Skeletal muscle tissue (tissue), 4 donors: ENCODE results near the gene TSACC. TPM values are rescaled to one million over a fixed set of nuclear protein-coding genes. Genes with fewer than 3 reads are reported as not detected.
"Not testable (repeated sequence)": the region's sequence is repeated elsewhere in the genome, so short reads cannot be mapped to it uniquely, and the experiment has no call there.

Source experiments
- H3K27ac ChIP-seq: one replicate; pipeline ENCODE4 v1.7.0; 2013; ENCODE audit warnings: mild to moderate bottlenecking, low read depth, low read length, inconsistent platforms
- H3K27me3 ChIP-seq, 3 donors: one replicate each; pipeline ENCODE4 v1.7.0; 2013; ENCODE audit warnings: low read length in 3 of 3; ENCODE audit not compliant: control insufficient read depth in 3 of 3, insufficient read depth in 3 of 3
- H3K36me3 ChIP-seq, 3 donors: one replicate each; pipeline ENCODE4 v1.7.0; 2013; ENCODE audit warnings: low read length in 3 of 3; ENCODE audit not compliant: control insufficient read depth in 3 of 3, insufficient read depth in 3 of 3
- H3K4me1 ChIP-seq, 3 donors: one replicate each; pipeline ENCODE4 v1.7.0; 2013; ENCODE audit warnings: low read length in 3 of 3, mild to moderate bottlenecking in 3 of 3; ENCODE audit not compliant: control insufficient read depth in 3 of 3, insufficient read depth in 3 of 3
- H3K4me3 ChIP-seq, 3 donors: one replicate each; pipeline ENCODE4 v1.7.0; 2013; ENCODE audit warnings: low read length in 3 of 3
- H3K9ac ChIP-seq, 3 donors: one replicate each; pipeline ENCODE4 v1.7.0; 2013; ENCODE audit warnings: low read length in 3 of 3, mild to moderate bottlenecking in 3 of 3, moderate library complexity in 2 of 3, low read depth in 1 of 3
- H3K9me3 ChIP-seq, 3 donors: one replicate each; pipeline ENCODE4 v1.7.0; 2013; ENCODE audit warnings: low read length in 3 of 3; ENCODE audit not compliant: control insufficient read depth in 3 of 3
- total RNA-seq: library from RNA; depleted of rRNA; stranded (reverse); fragments of >200 nt; gene quantifications from one replicate; pipeline ENCODE4 v1.2.3, GENCODE V29; 2014
- donor health status: Osteomylitis.

TSACC gene
- total RNA-seq, 1 donor from 2014 or later, result 2.1 TPM

- Histone ChIP-seq H3K9ac (no peak overlapping the region), H3K27ac (no peak overlapping the region), H3K36me3 (no peaks in the 10 kb centered on the region), H3K9me3 (no peaks in the 10 kb centered on the region), H3K4me3 (no peak overlapping the region), H3K4me1 (peaks cover 0 to 4% (median 4%) of the 10 kb centered on the region in 3 donors), H3K27me3 (peaks cover 26 to 34% (median 29%) of the 10 kb centered on the region in 3 donors)
These were observed 21.6 kb downstream of the TSACC start for GRCh38 chr1:156359973-156360372.

GRCh38 chr1:156360534-156360933 lies 22.2 kb downstream of the TSACC start:
- H3K27me3 ChIP-seq, result peaks cover 26 to 37% (median 35%) of the 10 kb centered on the region in 3 donors
- no peaks in the 10 kb centered on the region for H3K9me3 ChIP-seq
- no peaks in the 10 kb centered on the region for H3K36me3 ChIP-seq
- H3K4me3 ChIP-seq, result no peak overlapping the region
- no peak overlapping the region for H3K9ac ChIP-seq
- peaks cover 0 to 4% (median 4%) of the 10 kb centered on the region in 3 donors for H3K4me1 ChIP-seq
- no peak overlapping the region for H3K27ac ChIP-seq

- Histone ChIP-seq H3K9me3 (no peaks in the 10 kb centered on the region), H3K4me3 (no peak overlapping the region), H3K36me3 (no peaks in the 10 kb centered on the region), H3K9ac (no peak overlapping the region), H3K4me1 (peaks cover 7 to 11% (median 8%) of the 10 kb centered on the region in 3 donors), H3K27ac (no peak overlapping the region), H3K27me3 (peaks cover 24 to 41% (median 34%) of the 10 kb centered on the region in 3 donors)
These were observed 27.4 kb downstream of the TSACC start for GRCh38 chr1:156365754-156366153.

GRCh38 chr1:156366378-156367166 lies 28.2 kb downstream of the TSACC start:
- Histone ChIP-seq H3K27ac (no peak overlapping the region), H3K4me1 (peaks cover 7 to 11% (median 8%) of the 10 kb centered on the region in 3 donors), H3K27me3 (peaks cover 27 to 43% (median 34%) of the 10 kb centered on the region in 3 donors), H3K9me3 (no peaks in the 10 kb centered on the region), H3K4me3 (no peak overlapping the region), H3K9ac (no peak overlapping the region), H3K36me3 (no peaks in the 10 kb centered on the region)

- Histone ChIP-seq H3K36me3 (no peaks in the 10 kb centered on the region), H3K4me1 (peaks cover 7 to 11% (median 8%) of the 10 kb centered on the region in 3 donors)
These were observed 29.2 kb downstream of the TSACC start for GRCh38 chr1:156367383-156368156.

GRCh38 chr1:156368157-156368658 lies 29.9 kb downstream of the TSACC start:
- H3K4me1 ChIP-seq, result peaks cover 7 to 11% (median 8%) of the 10 kb centered on the region in 3 donors
- no peaks in the 10 kb centered on the region for H3K9me3 ChIP-seq
- no peak overlapping the region for H3K27ac ChIP-seq
- H3K27me3 ChIP-seq, result peaks cover 27 to 54% (median 34%) of the 10 kb centered on the region in 3 donors
- no peaks in the 10 kb centered on the region for H3K36me3 ChIP-seq
- no peak overlapping the region for H3K9ac ChIP-seq
- H3K4me3 ChIP-seq, result no peak overlapping the region

More at GRCh38 chr1:156367383-156368156, 29.2 kb downstream of the TSACC start:
- Histone ChIP-seq H3K27me3 (peaks cover 27 to 49% (median 34%) of the 10 kb centered on the region in 3 donors), H3K27ac (no peak overlapping the region), H3K9ac (no peak overlapping the region), H3K9me3 (no peaks in the 10 kb centered on the region), H3K4me3 (no peak overlapping the region)

GRCh38 chr1:156368889-156369684 lies 30.8 kb downstream of the TSACC start, which contains the start of gene RHBG:
Gene RHBG (plus strand): TSS chr1:156369211. CDS start chr1:156369250, 39 bp downstream.
- peak within 1 kb of the TSS; percentile 23 to 55 (median 54) for H3K4me3 ChIP-seq
- H3K27me3 ChIP-seq, result peaks cover 25 to 51% (median 28%) of the 10 kb centered on the region in 3 donors
- H3K9ac ChIP-seq, result peak within 1 kb of the TSS in 1 of 3 donors; percentile 69
- no peaks in the 10 kb centered on the region for H3K9me3 ChIP-seq
- no peaks in the 10 kb centered on the region for H3K36me3 ChIP-seq
- no peak within 1 kb of the TSS for H3K27ac ChIP-seq
- peaks cover 7 to 11% (median 8%) of the 10 kb centered on the region in 3 donors for H3K4me1 ChIP-seq

- not testable (repeated sequence) for H3K27ac ChIP-seq, H3K9me3 ChIP-seq, H3K36me3 ChIP-seq, H3K9ac ChIP-seq, H3K4me3 ChIP-seq
- Histone ChIP-seq H3K27me3 (peaks cover 20 to 45% (median 21%) of the 10 kb centered on the region in 3 donors), H3K4me1 (peaks cover 7 to 11% (median 8%) of the 10 kb centered on the region in 3 donors)
These were observed 31.5 kb downstream of the TSACC start for GRCh38 chr1:156369685-156370286.
